GM19438 (cell line): ENCODE measurements around the gene SHLD2.
"Not testable (repeated sequence)": the region's sequence is repeated elsewhere in the genome, so short reads cannot be mapped to it uniquely, and the experiment has no call there.

Experiments
- ATAC-seq: cut with Tn5 transposase; IDR thresholded peaks from one replicate; pipeline ENCODE4 v1.9.1; 2021; ENCODE audit warnings: low read depth; ENCODE audit not compliant: unreplicated experiment

The SHLD2 gene

GRCh38 chr10:87083576-87084290 is 11.3 kb upstream of the SHLD2 start:
- ATAC-seq = not testable (repeated sequence)

DNA sequence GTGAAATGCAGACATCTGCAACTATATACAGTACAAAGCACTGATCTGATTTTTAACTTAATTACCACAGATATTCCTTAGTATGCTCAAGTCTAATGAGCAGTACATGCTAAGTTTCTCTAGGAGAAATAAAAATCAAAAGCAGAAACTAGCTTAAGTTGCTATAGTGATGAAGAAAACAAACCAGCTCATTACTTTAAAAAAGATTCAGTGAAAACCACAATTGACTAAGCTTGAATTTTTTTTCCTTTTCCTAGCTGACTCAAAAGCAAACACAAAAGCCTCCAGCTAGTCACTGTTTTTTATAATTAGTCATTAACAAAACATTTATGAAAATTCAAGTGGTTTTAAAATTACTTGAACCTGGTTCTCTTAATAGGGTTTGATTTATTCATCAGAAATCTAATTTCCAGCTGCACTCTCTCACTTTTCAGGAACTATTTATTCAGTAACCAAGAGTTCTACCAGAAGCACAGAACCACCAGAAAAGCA is 10.7 kb upstream of the SHLD2 start:
- not testable (repeated sequence) for ATAC-seq

- no peak for ATAC-seq
These were observed 9.5 kb upstream of the SHLD2 start for GRCh38 chr10:87085537-87085936.

DNA sequence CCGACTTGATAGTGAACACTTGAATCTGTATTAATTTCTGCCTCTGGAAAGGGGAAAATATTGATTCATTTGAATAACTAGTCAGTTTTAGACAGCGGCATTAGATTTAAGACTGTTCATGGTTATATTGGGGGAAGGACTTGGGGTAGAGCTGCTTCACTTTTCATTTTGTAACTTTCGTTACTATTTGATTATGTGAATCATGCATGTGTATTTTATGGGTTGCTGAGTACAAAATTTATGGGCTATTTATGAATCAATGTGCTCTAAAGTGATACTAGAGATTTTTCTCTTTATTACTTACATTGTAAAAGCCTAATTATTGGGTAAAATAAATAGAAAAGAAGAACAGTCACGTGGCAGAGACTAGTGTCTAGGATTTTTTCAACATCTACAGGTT is 5.3 kb upstream of the SHLD2 start:
- no peak for ATAC-seq

DNA sequence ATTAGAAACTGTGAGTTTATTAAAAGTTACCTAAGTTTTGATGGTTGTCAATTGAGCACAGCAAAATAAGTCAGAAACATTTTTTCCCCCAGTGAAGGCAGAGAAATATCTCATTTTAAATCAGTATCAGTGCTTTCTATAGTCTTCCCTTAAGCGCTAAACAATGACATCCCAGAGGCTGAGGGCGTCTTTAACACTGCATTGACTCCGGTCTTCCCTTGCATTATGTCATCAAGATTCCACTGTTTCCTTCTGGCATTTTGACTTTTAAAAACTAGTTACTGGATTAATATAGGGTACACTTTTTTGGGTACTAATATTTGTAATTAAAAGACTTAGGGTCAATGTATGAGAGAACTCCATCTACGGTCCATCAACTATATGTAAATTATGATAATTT is 4.2 kb upstream of the SHLD2 start:
- ATAC-seq = no peak

- no peak for ATAC-seq
These were observed 2.6 kb upstream of the SHLD2 start for GRCh38 chr10:87092376-87092860.

DNA sequence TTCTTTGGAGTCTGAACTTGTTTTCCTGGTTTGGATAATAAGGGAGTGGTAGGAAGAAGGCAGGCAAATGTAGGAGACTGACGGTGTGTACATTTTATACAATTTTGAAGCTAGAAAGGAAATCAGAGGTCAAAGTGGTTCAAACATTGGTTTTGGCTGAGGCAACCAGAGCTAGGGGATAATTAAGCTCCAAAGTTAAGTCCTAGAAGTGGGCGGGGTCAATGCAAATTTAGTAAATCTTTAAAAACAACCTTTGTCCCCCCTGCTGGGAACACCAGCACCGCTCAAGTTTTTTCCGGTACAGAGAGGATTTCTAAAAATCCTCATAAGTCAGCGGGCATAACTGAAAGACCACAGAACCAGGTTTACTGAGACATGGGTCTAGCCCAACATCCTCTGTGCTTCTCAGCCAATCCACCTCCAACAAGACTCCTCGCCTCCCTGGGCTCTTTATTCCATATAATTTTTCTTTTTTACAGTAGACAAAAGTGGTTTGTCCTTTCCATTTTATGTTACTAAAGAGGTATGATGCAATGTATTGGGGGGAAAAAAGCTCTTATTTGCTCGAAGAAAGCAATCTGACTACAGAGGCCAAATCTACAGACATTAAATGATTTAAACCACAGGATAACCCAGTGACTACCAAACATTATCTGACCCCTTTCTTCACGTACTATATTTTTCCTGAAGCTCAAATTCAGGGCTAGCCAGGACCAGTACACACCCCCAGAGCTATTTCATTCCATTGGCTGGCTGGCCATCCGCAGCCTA is 2.0 kb upstream of the SHLD2 start:
- no peak for ATAC-seq

GRCh38 chr10:87093632-87094372 is 1.2 kb upstream of the SHLD2 start:
- ATAC-seq = peak; percentile 25

- ATAC-seq = peak; percentile 43
These were observed 385 bp downstream of the SHLD2 start for GRCh38 chr10:87095236-87095945.

DNA sequence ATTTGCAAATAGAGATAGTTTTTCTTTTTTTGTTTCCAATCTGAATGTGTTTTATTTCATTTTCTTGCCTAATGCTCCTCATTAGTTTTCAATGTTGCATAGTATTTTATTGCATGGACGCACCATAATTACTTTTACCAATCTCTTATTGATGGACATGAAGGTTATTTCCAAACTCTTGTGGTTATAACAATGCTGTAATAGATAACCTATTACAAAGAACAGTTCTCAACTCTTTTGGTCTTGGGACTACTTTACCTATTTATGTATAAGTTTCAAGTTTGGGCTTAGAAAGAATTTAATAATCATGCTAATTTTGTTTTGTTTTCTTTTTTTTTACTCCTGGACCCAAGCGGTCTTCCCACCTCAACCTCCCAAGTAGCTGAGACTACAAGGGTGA is 7.0 kb downstream of the SHLD2 start:
- no peak for ATAC-seq

GRCh38 chr10:87104727-87105126 is 9.7 kb downstream of the SHLD2 start:
- not testable (repeated sequence) for ATAC-seq

DNA sequence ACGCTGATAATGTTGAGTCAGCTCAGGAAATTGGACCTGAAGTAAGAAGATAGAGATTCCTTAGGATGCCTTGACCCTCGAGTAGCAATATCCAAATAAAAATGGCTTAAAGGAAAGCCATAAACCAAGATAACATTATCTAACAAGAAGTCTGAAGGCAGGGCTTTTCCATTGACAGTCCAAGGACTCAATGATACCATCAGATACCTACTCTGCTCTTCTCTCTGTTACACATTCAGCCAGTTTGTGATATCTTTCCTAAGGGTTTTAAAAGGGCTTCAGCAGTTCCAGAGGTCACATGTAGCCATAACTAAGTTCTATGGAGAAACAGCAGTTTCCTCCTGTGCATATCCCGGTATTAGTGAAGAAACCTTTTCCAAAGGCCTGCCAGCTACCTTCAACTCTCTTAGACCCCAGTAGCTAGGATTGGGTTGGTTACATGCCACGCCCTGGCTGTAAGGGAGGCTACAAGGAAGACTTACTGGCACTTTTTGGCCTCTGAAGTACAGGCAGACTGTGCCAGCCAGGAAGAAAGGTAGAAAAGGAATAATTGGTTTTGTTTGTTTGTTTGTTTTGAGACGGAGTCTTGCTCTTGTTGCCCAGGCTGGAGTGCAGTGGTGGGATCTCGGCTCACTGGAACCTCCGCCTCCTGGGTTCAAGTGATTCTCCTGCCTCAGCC is 10.6 kb downstream of the SHLD2 start:
- ATAC-seq = no peak

DNA sequence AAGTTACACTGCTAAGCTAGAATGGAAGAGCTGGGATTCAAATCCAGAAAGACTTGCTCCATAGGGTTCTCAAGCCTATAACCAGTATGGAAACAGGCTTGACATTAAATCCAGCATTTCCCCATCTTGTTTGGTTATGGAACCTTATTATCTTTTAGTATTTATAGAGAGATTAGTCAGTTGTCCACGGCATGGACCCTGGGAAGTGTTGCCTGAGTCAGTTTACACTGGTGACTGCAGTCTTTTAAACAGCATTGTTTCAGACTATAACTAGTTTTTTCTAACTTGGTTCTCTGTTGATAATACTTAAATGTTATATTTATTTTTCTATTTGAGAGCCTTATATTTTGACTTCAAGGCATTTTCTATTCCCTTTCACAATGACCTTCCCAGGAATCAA is 23.1 kb downstream of the SHLD2 start:
- not testable (repeated sequence) for ATAC-seq

- not testable (repeated sequence) for ATAC-seq
These were observed 24.0 kb downstream of the SHLD2 start for GRCh38 chr10:87119029-87119428.

- not testable (repeated sequence) for ATAC-seq
These were observed 28.3 kb downstream of the SHLD2 start for GRCh38 chr10:87123351-87123750.

GRCh38 chr10:87127048-87127447 is 32.0 kb downstream of the SHLD2 start:
- ATAC-seq = not testable (repeated sequence)

DNA sequence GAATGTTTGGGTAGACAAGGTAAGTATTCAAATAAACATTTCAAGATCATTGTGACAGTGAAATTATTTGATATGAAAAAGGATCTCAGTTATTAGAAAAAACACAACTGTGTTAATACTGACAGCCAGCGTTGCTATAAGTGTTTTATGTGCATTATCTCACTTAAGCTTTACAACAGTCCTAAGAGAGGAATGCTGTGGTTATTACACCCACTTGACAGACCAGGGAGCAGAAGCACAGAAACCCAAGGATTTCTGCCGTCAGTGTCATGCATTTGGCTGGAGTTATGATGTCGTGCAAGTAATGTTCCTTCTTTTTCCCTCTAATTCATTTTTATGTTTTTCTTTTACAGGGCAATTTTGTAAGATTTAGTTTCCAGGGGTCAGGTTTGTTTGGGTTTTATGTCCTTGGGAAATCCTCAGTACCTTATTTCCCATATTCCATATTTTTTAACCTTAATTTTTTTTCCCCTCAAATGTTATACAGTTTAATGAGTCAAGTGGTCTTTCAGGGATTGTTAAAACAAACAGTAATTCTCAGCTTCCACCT is 32.7 kb downstream of the SHLD2 start:
- ATAC-seq = not testable (repeated sequence)

GRCh38 chr10:87132176-87132575 is 37.2 kb downstream of the SHLD2 start:
- not testable (repeated sequence) for ATAC-seq

DNA sequence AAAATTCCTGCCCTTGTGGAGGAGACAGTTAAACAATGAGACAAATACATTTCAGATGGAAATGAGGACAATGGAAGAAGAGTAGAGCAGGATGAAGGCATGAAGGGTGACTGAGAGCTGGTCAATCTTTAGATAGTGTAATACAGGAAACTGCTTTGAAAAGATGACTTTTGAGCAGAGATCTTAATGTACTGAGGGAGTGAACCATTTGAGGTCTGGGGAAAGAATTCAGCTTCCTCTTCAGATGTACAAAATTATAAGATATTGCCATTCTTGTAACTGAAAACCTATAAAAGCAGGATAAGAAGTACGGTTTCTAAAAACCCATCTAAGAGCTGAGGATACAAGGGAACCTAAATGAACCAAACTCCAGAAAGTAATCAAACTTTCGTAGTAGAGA is 38.9 kb downstream of the SHLD2 start:
- not testable (repeated sequence) for ATAC-seq
